ENCODE results near the gene BANF1. TPM values are rescaled to one million over a fixed set of nuclear protein-coding genes. Genes with fewer than 3 reads are reported as not detected.

Gene BANF1
- total and polyA plus RNA-seq, 2 donors (not counting 1 experiment from before 2014, with no cell fraction given), result 74.3 to 99.3 TPM

DNA sequence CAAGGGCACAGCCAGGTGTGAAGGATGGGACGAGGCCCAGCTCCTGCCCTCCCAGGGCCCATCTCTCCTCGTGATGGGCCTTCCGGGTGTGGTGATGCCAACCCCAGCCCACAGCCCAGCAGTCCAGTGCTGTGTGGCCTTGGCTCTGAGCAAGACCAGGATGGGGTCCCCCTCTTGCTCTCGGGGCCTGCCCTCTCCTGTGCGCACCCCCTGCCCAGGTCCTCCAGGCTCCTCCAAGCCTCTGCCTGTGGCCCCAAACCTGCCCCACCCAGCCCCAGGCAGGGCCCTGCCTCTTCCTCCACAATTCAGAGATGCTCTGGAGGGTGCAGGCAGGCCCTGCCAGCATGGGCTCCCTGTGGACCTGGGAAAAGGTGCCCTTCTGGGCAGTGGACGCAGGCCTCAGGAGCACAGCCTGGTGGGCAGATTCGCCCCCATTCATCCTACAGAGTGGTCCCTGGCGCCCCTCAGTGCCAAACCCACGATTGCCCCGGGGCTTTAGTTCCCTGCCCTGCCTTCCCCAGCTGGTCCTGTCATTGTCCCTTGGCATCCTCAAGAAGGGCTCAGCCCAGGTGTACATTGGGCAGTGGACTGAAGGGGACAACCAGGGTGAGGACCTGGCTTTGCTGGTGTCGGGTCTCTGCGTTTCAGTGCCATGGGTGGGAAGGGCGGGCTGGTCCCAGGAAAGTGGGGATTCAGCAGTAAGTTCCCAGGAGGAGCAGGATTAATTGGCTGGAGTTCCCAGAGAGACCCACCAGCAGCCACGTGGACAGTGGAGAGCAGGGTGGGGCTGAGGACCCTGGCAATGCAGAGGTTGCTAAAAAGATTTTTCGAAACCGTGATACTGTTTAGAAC is 20.1 kb upstream of the BANF1 start:
- Histone ChIP-seq H3K4me3 (ENCODE audit: control extremely low read depth in 1 of 5, extremely low read depth in 1 of 5, insufficient read depth in 1 of 5, low read depth in 2 of 5, low read length in 4 of 5) (no peak overlapping the region), H3K79me2 (ENCODE audit: control insufficient read depth, insufficient read depth, low read length) (no peaks in the 10 kb centered on the region), H3K36me3 (replicated peaks in 1 of 2; ENCODE audit: control extremely low read depth in 1 of 2, control insufficient read depth in 1 of 2, extremely low read depth in 1 of 2, insufficient read depth in 2 of 2, low read length in 1 of 2) (peaks cover 0 to 15% of the 10 kb centered on the region in 2 experiments), H3K9me3 (ENCODE audit: control extremely low read depth in 1 of 3, control insufficient read depth in 2 of 3, insufficient read depth in 1 of 3, low read length in 2 of 3) (no peaks in the 10 kb centered on the region), H3K4me1 (ENCODE audit: control insufficient read depth in 2 of 2, insufficient read depth in 2 of 2, low read length in 2 of 2) (no peaks in the 10 kb centered on the region), H3K27me3 (replicated peaks in 1 of 4; ENCODE audit: control extremely low read depth in 1 of 4, control insufficient read depth in 3 of 4, insufficient read depth in 4 of 4, low read length in 3 of 4) (no peaks in the 10 kb centered on the region), H4K20me1 (ENCODE audit: control insufficient read depth, insufficient read depth, low read length, poor library complexity, severe bottlenecking) (no peaks in the 10 kb centered on the region), H2AFZ (ENCODE audit: insufficient read depth, low read depth, low read length, poor library complexity, severe bottlenecking) (no peak overlapping the region), H3K4me2 (replicated peaks; ENCODE audit: low read depth, low read length, poor library complexity, severe bottlenecking) (no peak overlapping the region), H3K27ac (ENCODE audit: low read length in 2 of 2) (no peak overlapping the region), H3K9ac (ENCODE audit: low read length) (no peak overlapping the region)
- no peaks in the 10 kb centered on the region for H3K9me3 Mint-ChIP-seq (ENCODE audit: insufficient read depth)
- POLR2A ChIA-PET, result no interaction called here
- TF ChIP-seq, protein P1, sequence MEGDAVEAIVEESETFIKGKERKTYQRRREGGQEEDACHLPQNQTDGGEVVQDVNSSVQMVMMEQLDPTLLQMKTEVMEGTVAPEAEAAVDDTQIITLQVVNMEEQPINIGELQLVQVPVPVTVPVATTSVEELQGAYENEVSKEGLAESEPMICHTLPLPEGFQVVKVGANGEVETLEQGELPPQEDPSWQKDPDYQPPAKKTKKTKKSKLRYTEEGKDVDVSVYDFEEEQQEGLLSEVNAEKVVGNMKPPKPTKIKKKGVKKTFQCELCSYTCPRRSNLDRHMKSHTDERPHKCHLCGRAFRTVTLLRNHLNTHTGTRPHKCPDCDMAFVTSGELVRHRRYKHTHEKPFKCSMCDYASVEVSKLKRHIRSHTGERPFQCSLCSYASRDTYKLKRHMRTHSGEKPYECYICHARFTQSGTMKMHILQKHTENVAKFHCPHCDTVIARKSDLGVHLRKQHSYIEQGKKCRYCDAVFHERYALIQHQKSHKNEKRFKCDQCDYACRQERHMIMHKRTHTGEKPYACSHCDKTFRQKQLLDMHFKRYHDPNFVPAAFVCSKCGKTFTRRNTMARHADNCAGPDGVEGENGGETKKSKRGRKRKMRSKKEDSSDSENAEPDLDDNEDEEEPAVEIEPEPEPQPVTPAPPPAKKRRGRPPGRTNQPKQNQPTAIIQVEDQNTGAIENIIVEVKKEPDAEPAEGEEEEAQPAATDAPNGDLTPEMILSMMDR (IDR thresholded peaks at IDR 0.05), result no peak
- TF ChIP-seq EZH2 (IDR thresholded peaks at IDR 0.05; ENCODE audit: borderline replicate concordance, insufficient read depth, low read depth, low read length, poor library complexity, severe bottlenecking), result no peak
- no peaks in the 10 kb centered on the region for H3K27me3 Mint-ChIP-seq
- intact Hi-C loops (cut with micrococcal nuclease), result no loop called here
- H3K27ac Mint-ChIP-seq, result no peak overlapping the region
- CTCF ChIA-PET, result interaction anchor here (1.2 to 11.9 kb wide), 2 partner anchors 20 to 97 kb away, joined by 3 to 144 read pairs; partner anchors contain the start of gene SART1
- H3K4me3 Mint-ChIP-seq, result no peak overlapping the region
- WGBS (ENCODE audit: insufficient coverage), result 89% methylated on average over 14 of the region's 16 CpGs
- DNase-seq, result no peak
- ATAC-seq (ENCODE audit: low read depth), result no peak
- H3K4me1 Mint-ChIP-seq, result no peaks in the 10 kb centered on the region
